ENCODE measurements around the gene KASH5. TPM values are rescaled to one million over a fixed set of nuclear protein-coding genes. Genes with fewer than 3 reads are reported as not detected.

KASH5 gene
- total RNA-seq, 2 donors from 2014 or later: not detected

DNA sequence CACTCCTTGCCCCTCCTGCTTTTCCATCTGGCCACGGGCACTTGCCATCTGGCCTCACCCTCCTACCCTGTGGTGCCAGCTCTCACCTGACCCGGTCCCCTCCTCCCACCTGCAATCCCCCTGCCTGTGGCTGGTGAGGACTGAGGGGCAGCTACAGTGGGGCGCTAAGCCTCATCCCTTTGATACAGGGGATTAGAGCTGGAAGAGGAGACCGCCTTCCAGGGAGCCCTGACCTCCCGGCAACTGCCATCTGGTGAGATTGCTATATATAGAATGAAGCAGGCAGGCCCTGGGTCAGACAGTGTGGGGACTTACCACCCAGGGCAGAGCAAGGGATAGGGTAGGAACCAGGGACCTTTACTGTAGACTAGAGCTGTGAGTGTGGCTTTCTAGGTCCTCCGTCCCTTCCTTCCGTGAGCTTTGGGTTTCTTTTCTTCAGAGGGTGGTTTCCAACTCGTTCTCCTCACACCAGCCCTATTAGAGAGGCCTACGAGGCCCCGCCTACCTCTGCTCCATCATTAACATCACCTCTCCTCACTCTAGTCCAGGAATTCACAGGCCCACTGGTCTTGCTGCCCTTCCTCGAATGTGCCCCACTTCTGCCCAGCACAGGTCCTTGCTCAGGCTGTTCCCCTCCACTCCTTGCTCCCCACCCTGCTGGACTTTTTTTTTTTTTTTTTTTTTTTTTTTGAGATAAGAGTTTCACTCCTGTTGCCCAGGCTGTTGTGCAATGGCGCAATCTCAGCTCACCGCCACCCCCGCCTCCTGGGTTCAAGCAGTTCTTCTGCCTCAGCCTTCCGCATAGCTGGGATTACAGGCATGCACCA is 7.7 kb downstream of the KASH5 start:
- Histone ChIP-seq H3K4me3 (no peak overlapping the region), H3K27ac (no peak overlapping the region), H3K9me3 (no peaks in the 10 kb centered on the region), H3K4me1 (no peaks in the 10 kb centered on the region), H3K9ac (ENCODE audit: low read depth in 2 of 2, low read length in 2 of 2) (no peak overlapping the region), H3K27me3 (no peaks in the 10 kb centered on the region), H3K36me3 (no peaks in the 10 kb centered on the region)
- TF ChIP-seq CTCF (IDR thresholded peaks at IDR 0.05): no peak
- intact Hi-C loops (cut with DNase I): no loop called here
- no peak for DNase-seq

GRCh38 chr19:49396738-49397505 is 8.9 kb downstream of the KASH5 start:
- H3K4me1 ChIP-seq: no peaks in the 10 kb centered on the region
- intact Hi-C loops (cut with DNase I): no loop called here
- no peak for TF ChIP-seq CTCF (IDR thresholded peaks at IDR 0.05)

DNA sequence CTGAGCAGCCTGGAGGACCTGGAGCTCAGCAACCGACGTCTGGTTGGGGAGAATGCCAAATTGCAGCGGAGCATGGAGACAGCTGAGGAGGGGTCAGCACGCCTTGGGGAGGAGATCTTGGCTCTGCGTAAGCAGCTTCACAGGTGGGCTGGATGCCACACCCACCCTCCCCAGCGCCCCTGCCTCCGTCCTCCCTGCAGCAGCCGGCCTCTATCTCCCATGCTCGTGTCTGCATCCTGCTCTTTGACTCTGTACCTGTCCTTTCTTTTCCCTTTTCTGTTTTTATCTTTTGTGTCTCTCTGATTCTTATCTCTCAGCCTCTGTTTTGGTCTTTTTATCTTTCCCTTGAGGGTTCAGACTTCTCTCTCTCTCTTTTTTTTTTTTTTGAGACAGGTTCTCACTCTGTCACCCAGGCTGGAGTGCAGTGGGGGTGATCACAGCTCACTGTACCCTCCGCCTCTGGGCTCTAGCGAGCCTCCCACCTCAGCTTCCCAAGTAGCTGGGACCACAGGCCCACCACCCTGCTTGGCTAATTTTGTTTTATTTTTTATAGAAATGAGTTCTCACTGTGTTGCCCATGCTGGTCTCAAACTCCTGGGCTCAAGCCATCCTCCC is 10.1 kb downstream of the KASH5 start:
- Histone ChIP-seq H3K27me3 (no peaks in the 10 kb centered on the region), H3K36me3 (no peaks in the 10 kb centered on the region), H3K9ac (ENCODE audit: low read depth in 2 of 2, low read length in 2 of 2) (no peak overlapping the region), H3K9me3 (no peaks in the 10 kb centered on the region), H3K4me1 (no peaks in the 10 kb centered on the region), H3K4me3 (no peak overlapping the region), H3K27ac (no peak overlapping the region)
- intact Hi-C loops (cut with DNase I): no loop called here
- no peak for DNase-seq
- TF ChIP-seq CTCF (IDR thresholded peaks at IDR 0.05): no peak

More at GRCh38 chr19:49396738-49397505, 8.9 kb downstream of the KASH5 start:
- no peak for DNase-seq
- Histone ChIP-seq H3K27ac (no peak overlapping the region), H3K9ac (ENCODE audit: low read depth in 2 of 2, low read length in 2 of 2) (no peak overlapping the region), H3K27me3 (no peaks in the 10 kb centered on the region), H3K9me3 (no peaks in the 10 kb centered on the region), H3K36me3 (no peaks in the 10 kb centered on the region), H3K4me3 (no peak overlapping the region)

- no peak for DNase-seq
- H3K4me1 ChIP-seq: no peaks in the 10 kb centered on the region
- no peaks in the 10 kb centered on the region for H3K27me3 ChIP-seq
- H3K27ac ChIP-seq: no peak overlapping the region
- intact Hi-C loops (cut with DNase I): no loop called here
- H3K4me3 ChIP-seq: no peak overlapping the region
- no peaks in the 10 kb centered on the region for H3K9me3 ChIP-seq
- no peak overlapping the region for H3K9ac ChIP-seq (ENCODE audit: low read depth in 2 of 2, low read length in 2 of 2)
- no peak for TF ChIP-seq CTCF (IDR thresholded peaks at IDR 0.05)
- H3K36me3 ChIP-seq: no peaks in the 10 kb centered on the region
Measured at GRCh38 chr19:49398931-49399330, 10.9 kb downstream of the KASH5 start.

DNA sequence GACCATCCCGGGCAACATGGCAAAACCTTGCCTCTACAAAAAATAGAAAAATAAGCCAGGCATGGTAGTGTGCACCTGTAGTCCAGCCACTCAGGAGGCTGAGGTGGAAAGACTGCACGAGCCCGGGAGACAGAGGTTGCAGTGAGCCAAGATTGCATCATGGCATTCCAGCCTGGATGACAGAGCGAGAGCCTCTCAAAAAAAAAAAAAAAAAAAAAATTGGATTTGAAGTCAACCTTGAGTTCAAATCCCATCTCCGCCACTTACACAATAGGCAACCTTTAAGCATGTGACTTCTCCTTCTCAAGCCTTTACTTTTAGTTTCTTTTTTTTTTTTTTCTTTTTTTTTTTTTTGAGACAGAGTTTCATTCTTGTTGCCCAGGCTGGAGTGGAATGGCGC is 12.0 kb downstream of the KASH5 start:
- DNase-seq: no peak
- no peaks in the 10 kb centered on the region for H3K36me3 ChIP-seq
- no peaks in the 10 kb centered on the region for H3K4me1 ChIP-seq
- H3K9ac ChIP-seq (ENCODE audit: low read depth in 2 of 2, low read length in 2 of 2): no peak overlapping the region
- H3K27ac ChIP-seq: no peak overlapping the region
- no peaks in the 10 kb centered on the region for H3K9me3 ChIP-seq
- TF ChIP-seq CTCF (IDR thresholded peaks at IDR 0.05): no peak
- no peaks in the 10 kb centered on the region for H3K27me3 ChIP-seq
- intact Hi-C loops (cut with DNase I): no loop called here
- no peak overlapping the region for H3K4me3 ChIP-seq

All from colonic mucosa (tissue), 4 donors.